Dendritic cell treated with granulocyte-macrophage colony-stimulating factor and Interleukin-4, amounts not matched to agents 40 ng/mL and 50 ng/mL, for 4 days (primary cell): ENCODE results near the gene BAHD1.

Source experiments
- H3K27ac Mint-ChIP-seq: one replicate; pipeline ENCODE4 v1.8.0; 2022; ENCODE audit warnings: mild to moderate bottlenecking, mixed read lengths
- H3K27me3 Mint-ChIP-seq: one replicate; pipeline ENCODE4 v1.8.0; 2022; ENCODE audit warnings: mild to moderate bottlenecking, mixed read lengths
- H3K36me3 Mint-ChIP-seq: one replicate; pipeline ENCODE4 v1.8.0; 2022; ENCODE audit warnings: low read depth, mixed read lengths
- H3K4me1 Mint-ChIP-seq: one replicate; pipeline ENCODE4 v1.8.0; 2022; ENCODE audit warnings: low read depth, mixed read lengths
- H3K4me3 Mint-ChIP-seq: one replicate; pipeline ENCODE4 v1.8.0; 2022; ENCODE audit warnings: mild to moderate bottlenecking, moderate library complexity, mixed read lengths
- H3K9me3 Mint-ChIP-seq: one replicate; pipeline ENCODE4 v1.8.0; 2022; ENCODE audit warnings: mixed read lengths
- intact Hi-C: fragments of 100-400 bp; cut with micrococcal nuclease; formaldehyde crosslinking; loops from one replicate; pipeline ENCODE4 v1.15.0; 2022

The BAHD1 gene

GRCh38 chr15:40459391-40460015 is 18.8 kb downstream of the BAHD1 start:
- Mint-ChIP-seq H3K27ac (no peak overlapping the region), H3K27me3 (no peaks in the 10 kb centered on the region), H3K4me1 (peaks cover 32% of the 10 kb centered on the region), H3K9me3 (no peaks in the 10 kb centered on the region), H3K36me3 (peaks cover 66% of the 10 kb centered on the region), H3K4me3 (no peak overlapping the region)
- intact Hi-C loops = no loop called here

- H3K36me3 Mint-ChIP-seq = peaks cover 75% of the 10 kb centered on the region
- H3K27ac Mint-ChIP-seq = no peak overlapping the region
- H3K4me3 Mint-ChIP-seq = no peak overlapping the region
- peaks cover 32% of the 10 kb centered on the region for H3K4me1 Mint-ChIP-seq
- intact Hi-C loops = no loop called here
- H3K9me3 Mint-ChIP-seq = no peaks in the 10 kb centered on the region
- no peaks in the 10 kb centered on the region for H3K27me3 Mint-ChIP-seq
Measured at GRCh38 chr15:40460404-40460803, 19.7 kb downstream of the BAHD1 start.

DNA sequence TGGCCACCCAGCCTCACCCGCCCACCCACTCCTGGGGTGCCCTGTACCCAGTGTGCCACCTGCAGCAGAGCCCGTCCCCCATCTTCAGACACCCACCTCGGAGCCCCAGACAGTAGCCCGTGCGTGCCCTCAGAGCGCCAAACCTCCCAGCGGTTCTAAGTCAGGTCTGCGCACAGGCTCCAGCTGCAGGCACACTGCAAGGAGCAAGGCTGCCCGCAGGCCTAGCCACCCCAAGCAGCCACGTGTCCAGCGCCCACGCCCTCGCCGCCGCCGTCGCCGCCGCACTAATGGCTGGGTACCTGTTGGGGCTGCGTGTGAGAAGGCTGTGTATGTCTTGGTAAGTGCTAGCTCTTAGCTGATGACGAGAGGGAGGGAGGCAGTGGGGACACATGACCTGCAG is 21.2 kb downstream of the BAHD1 start:
- Mint-ChIP-seq H3K27ac (no peak overlapping the region), H3K27me3 (no peaks in the 10 kb centered on the region), H3K36me3 (peaks cover 90% of the 10 kb centered on the region), H3K4me1 (peaks cover 33% of the 10 kb centered on the region), H3K4me3 (no peak overlapping the region), H3K9me3 (no peaks in the 10 kb centered on the region)
- intact Hi-C loops = no loop called here

DNA sequence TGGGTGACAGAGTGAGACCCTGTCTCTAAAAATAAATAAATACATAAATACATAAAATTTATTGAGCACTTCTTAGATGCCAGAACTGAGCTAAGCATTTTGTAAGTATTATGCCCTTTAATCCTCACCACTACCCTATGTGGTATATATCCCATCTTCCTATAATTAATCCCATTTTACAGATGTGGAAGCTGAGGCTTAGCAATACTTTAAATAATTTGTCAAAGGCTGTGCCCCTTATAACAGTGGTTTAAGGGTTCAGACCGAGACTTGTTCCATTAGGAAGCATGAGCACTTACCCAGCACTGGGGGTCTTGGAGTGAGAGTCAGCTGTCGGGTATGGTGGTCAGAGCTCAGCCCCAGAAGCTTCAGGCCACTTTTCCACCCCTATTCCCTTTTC is 22.5 kb downstream of the BAHD1 start:
- H3K4me3 Mint-ChIP-seq = no peak overlapping the region
- no peaks in the 10 kb centered on the region for H3K9me3 Mint-ChIP-seq
- H3K4me1 Mint-ChIP-seq = peaks cover 38% of the 10 kb centered on the region
- peaks cover 91% of the 10 kb centered on the region for H3K36me3 Mint-ChIP-seq
- intact Hi-C loops = no loop called here
- H3K27me3 Mint-ChIP-seq = no peaks in the 10 kb centered on the region
- H3K27ac Mint-ChIP-seq = no peak overlapping the region

DNA sequence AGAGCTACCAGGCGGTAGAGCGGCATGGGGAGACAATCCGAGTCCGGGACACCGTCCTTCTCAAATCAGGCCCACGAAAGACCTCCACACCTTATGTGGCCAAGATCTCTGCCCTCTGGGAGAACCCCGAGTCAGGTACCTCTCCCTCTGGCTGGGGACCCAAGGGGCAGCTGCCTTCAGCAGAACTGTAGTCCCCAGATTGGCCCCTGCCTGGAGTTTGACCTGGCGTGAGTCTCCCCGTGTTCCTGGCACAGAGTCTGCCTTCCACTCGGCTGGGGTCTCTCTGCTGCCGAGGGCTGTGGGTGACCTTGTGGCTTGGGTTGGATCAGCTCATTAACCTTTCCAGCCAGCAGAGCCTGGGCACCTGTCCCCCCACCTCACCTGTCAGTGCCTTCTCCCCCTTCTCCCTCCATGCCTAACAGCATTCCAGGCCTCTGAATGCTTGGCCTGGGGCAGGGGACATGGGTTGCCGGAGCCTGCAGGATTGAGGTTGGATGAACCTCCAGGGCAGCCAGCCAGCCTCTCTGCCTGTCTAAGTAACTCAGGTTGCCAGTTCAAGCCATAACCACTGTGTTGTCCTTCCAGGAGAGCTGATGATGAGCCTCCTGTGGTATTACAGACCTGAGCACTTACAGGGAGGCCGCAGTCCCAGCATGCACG is 23.3 kb downstream of the BAHD1 start:
- Mint-ChIP-seq H3K4me3 (no peak overlapping the region), H3K27me3 (no peaks in the 10 kb centered on the region), H3K36me3 (peaks cover 84% of the 10 kb centered on the region), H3K4me1 (peaks cover 45% of the 10 kb centered on the region), H3K9me3 (no peaks in the 10 kb centered on the region), H3K27ac (no peak overlapping the region)
- intact Hi-C loops = no loop called here

GRCh38 chr15:40464595-40465185 is 23.9 kb downstream of the BAHD1 start:
- H3K4me3 Mint-ChIP-seq = no peak overlapping the region
- intact Hi-C loops = no loop called here
- no peaks in the 10 kb centered on the region for H3K27me3 Mint-ChIP-seq
- no peak overlapping the region for H3K27ac Mint-ChIP-seq
- peaks cover 51% of the 10 kb centered on the region for H3K4me1 Mint-ChIP-seq
- peaks cover 77% of the 10 kb centered on the region for H3K36me3 Mint-ChIP-seq
- no peaks in the 10 kb centered on the region for H3K9me3 Mint-ChIP-seq

DNA sequence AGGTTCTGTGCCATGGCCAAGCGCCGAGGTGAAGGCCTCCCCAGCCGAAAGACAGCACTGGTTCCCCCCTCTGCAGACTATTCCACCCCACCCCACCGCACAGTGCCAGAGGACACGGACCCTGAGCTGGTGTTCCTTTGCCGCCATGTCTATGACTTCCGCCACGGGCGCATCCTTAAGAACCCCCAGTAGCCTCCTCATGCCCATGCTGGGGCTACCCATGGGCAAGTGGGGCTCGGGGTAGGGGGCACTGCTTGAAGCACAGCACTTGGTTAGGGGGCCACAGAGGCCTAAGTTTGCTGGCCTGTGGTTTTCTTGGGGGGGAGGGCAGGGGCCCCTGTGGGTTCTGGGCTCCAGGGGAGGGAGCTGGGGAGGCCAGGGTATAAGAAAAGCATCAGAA is 25.2 kb downstream of the BAHD1 start:
- H3K27ac Mint-ChIP-seq = peak overlapping the region; percentile 78
- intact Hi-C loops = no loop called here
- no peaks in the 10 kb centered on the region for H3K9me3 Mint-ChIP-seq
- peaks cover 60% of the 10 kb centered on the region for H3K4me1 Mint-ChIP-seq
- H3K4me3 Mint-ChIP-seq = no peak overlapping the region
- H3K27me3 Mint-ChIP-seq = no peaks in the 10 kb centered on the region
- H3K36me3 Mint-ChIP-seq = peaks cover 65% of the 10 kb centered on the region

- Mint-ChIP-seq H3K9me3 (no peaks in the 10 kb centered on the region), H3K36me3 (peaks cover 58% of the 10 kb centered on the region), H3K27me3 (peaks cover 1% of the 10 kb centered on the region), H3K27ac (peak overlapping the region; percentile 78), H3K4me3 (no peak overlapping the region), H3K4me1 (peaks cover 63% of the 10 kb centered on the region)
- intact Hi-C loops = no loop called here
Measured at GRCh38 chr15:40466426-40467260, 25.9 kb downstream of the BAHD1 start.

DNA sequence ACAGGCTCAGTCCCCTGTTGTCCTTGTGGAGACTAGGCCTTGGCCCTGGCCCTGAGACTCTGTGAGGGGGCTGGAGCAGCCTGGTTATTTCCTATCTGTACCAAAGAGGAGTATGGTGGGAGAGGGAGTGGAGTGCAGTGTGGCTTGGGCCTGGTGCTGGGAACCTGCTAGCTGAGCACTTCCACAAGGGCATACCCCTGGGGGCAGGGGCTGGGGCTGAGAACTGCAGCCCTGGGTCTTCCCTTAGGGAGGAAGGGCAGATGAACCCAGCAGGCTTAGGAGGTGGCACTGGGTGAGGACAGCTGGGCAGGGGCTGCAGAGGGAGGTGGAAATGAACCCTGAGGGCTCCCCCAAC is 26.5 kb downstream of the BAHD1 start:
- Mint-ChIP-seq H3K27me3 (peaks cover 4% of the 10 kb centered on the region), H3K9me3 (no peaks in the 10 kb centered on the region), H3K4me1 (peaks cover 69% of the 10 kb centered on the region), H3K4me3 (no peak overlapping the region), H3K27ac (peak overlapping the region; percentile 78), H3K36me3 (peaks cover 52% of the 10 kb centered on the region)
- intact Hi-C loops = no loop called here

GRCh38 chr15:40468898-40469331 is 28.2 kb downstream of the BAHD1 start:
- Mint-ChIP-seq H3K27me3 (peaks cover 4% of the 10 kb centered on the region), H3K4me1 (peaks cover 75% of the 10 kb centered on the region), H3K27ac (no peak overlapping the region), H3K9me3 (no peaks in the 10 kb centered on the region), H3K4me3 (no peak overlapping the region), H3K36me3 (peaks cover 39% of the 10 kb centered on the region)
- intact Hi-C loops = no loop called here

DNA sequence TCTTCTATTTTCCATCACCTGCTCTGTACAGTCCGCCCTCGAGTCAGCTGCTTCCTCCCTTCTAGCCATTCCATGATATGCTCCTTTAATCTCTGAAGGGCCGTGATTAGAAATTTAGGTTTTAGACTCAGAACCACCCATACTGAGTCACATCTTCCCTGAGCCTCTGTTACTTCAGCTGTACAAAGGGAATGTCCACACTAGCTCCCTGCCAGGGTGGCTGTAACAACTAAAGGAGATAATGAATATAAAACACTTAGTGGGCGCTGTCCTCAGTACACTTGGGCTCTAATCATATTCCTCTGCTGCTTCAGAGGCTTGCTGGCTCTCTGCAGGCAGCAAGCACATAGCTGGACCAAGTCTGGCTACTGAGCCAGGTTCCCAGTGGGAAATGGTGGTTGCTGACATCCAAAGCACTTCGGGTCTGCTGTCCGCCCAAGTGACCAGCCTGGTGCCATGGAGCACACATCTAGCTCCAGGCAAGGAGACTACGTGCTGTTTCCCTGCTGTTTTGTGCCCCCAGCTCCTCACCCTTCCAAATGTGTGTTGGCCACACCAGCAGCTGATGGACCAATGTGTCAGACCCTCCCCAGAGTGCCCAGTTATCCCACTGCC is 29.1 kb downstream of the BAHD1 start:
- intact Hi-C loops = no loop called here
- H3K27me3 Mint-ChIP-seq = peaks cover 4% of the 10 kb centered on the region
- H3K36me3 Mint-ChIP-seq = peaks cover 30% of the 10 kb centered on the region
- peak overlapping the region; percentile 72 for H3K27ac Mint-ChIP-seq
- peak overlapping the region; percentile 62 for H3K4me3 Mint-ChIP-seq
- H3K4me1 Mint-ChIP-seq = peaks cover 66% of the 10 kb centered on the region
- H3K9me3 Mint-ChIP-seq = no peaks in the 10 kb centered on the region

GRCh38 chr15:40470423-40471104 is 29.8 kb downstream of the BAHD1 start, which contains the start of gene CHST14:
Gene CHST14, plus strand, starts transcription at chr15:40470984. Its CDS starts 230 bp downstream, at chr15:40471214.
- H3K27ac Mint-ChIP-seq = peak within 1 kb of the TSS; percentile 74
- H3K27me3 Mint-ChIP-seq = peaks cover 4% of the 10 kb centered on the region
- intact Hi-C loops = no loop called here

GRCh38 chr15:40471105-40471807 is 30.5 kb downstream of the BAHD1 start:
- intact Hi-C loops = no loop called here
- H3K4me1 Mint-ChIP-seq = peaks cover 53% of the 10 kb centered on the region
- H3K36me3 Mint-ChIP-seq = peaks cover 16% of the 10 kb centered on the region
- H3K27ac Mint-ChIP-seq = peak overlapping the region; percentile 74
- peak overlapping the region; percentile 78 for H3K4me3 Mint-ChIP-seq
- H3K27me3 Mint-ChIP-seq = peaks cover 4% of the 10 kb centered on the region
- no peaks in the 10 kb centered on the region for H3K9me3 Mint-ChIP-seq

More at GRCh38 chr15:40470423-40471104, 29.8 kb downstream of the BAHD1 start, which contains the start of gene CHST14:
- Mint-ChIP-seq H3K4me1 (peaks cover 60% of the 10 kb centered on the region), H3K36me3 (peaks cover 23% of the 10 kb centered on the region), H3K9me3 (no peaks in the 10 kb centered on the region), H3K4me3 (peak within 1 kb of the TSS; percentile 78)
